GM12892 (cell line): Measurements from ENCODE around the gene DVL2.

ENCODE experiments used
- POLR2A ChIP-seq: IDR thresholded peaks from 2 replicates; pipeline ENCODE4 v1.6.1; 2011; ENCODE audit warnings: low read depth, low read length, control low read depth
- POLR2AphosphoS5 ChIP-seq: IDR thresholded peaks from 2 replicates; pipeline ENCODE4 v1.6.1; 2011; ENCODE audit warnings: low read depth, low read length, control low read depth

DNA sequence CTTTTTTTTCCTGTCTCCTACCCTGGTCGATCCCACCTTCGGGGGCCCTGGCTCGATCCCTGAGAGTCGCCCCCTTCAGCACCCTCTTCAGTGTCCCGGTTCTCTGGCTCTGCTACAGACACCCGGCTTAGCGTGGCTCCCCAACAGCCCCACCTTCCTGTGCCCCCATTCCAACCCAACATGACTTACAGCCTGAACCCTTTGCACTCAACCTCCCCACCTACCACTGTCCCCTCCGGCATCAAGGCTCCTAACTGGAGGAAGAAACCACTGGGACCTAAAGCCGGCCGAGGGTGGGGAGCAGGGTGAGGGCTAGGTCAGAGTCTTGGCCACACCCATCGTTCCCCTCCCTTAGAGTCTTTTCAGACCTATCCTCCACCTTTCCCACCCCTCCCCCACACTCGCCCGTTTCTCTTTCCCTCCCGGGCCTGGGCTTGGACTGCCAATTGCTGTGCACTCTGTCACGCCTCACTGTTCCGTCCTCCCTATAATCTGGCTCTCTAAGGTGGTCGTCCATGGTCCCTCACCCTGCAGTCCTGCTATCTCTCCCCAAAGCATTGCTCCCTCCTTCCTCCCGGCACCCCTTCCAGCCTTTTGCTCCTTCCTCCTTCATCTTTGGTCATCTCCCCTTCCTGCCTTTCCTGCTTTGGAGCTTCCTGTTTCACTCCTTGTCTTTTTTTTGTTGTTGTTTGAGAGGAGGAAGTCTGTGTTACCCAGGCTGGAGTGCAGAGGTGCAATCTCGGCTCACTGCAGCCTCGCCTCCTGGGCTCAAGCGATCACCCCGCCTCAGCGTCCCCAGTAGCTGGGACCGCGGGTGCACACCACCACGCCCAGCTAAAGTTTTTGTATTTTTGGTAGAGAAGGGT, 28.9 kb upstream of the DVL2 start:
- TF ChIP-seq POLR2A (no peak), POLR2AphosphoS5 (no peak)
